Stimulated activated CD8-positive, alpha-beta memory T cell treated with anti-CD3 and anti-CD28 coated beads, Interleukin-2, amount 100 ng/mL, for 48 hours (primary cell): ENCODE measurements around the gene FMNL3.
A peak's percentile ranks its signal among the peaks of the same experiment; 100 is the strongest.

Source experiments
- DNase-seq, 2 donors: peaks; one replicate each; pipeline ENCODE4 v3.0.0-alpha.2; 2020; ENCODE audit warnings: low read depth in 2 of 2

Gene FMNL3

GRCh38 chr12:49678711-49679110 lies 28.5 kb downstream of the FMNL3 start:
- no peak for DNase-seq

DNA sequence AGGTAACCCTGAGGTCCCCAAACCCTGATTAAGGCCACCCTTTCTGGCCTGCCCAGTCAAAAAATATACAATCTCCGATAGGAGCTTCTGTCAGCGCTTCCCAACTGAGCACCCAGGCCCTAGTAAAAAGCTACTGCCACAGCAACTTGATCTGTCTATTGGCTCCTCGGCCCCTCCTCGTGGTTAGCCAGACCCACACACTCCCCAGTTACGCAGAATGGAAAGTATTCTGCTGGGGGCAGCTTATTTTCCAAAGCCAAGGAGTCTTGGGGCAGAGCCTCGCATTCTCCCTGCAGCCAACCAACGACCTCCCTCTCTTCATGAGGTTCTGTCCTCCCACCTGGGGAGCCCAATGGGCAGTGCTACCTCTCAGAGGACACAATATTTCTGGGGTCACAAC lies 32.1 kb downstream of the FMNL3 start:
- no peak for DNase-seq

GRCh38 chr12:49674318-49674981 lies 32.8 kb downstream of the FMNL3 start:
- DNase-seq = no peak

DNA sequence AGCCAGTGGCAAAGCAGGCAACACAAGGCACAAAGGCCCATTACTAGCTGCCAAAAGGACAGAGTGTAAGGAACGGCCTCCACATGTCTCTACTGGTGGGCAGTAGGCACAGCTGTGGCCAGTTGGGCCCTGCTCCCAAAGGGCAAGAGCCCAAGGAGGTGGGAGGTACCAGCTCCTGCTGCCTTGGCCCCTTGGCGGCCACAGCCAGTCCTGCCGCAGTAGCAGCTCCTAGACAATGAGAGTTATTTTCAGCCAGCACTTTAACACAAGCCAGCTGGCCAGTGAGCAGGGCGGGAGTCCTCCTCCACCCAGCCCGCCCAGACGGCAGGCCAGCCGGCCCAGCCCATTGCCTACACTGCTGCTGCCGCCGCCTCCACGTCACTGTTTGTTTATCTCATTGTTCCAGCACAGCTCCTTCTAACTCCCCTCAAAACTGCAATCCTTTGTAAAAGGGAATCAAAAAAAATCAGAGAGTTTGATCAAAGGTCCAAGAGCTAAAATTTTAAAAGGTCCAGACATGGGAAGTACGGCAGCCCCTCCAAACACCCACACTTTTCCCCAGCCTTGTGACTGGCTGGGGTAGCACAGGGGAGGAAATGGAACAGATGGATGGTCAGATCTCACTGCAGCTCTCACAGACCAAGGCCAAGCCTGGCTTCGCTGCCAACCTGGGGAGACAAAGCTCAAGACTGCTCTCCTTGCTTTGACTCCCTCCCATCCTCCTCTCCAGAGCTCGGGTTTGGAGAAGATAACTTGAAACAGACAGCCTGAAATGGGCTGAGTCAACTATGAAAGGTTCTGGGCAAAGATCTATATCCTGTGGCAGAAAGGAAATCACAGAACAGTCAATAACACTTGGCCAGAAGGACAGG lies 33.5 kb downstream of the FMNL3 start:
- DNase-seq = no peak

GRCh38 chr12:49672301-49673217 lies 34.6 kb downstream of the FMNL3 start:
- no peak for DNase-seq

DNA sequence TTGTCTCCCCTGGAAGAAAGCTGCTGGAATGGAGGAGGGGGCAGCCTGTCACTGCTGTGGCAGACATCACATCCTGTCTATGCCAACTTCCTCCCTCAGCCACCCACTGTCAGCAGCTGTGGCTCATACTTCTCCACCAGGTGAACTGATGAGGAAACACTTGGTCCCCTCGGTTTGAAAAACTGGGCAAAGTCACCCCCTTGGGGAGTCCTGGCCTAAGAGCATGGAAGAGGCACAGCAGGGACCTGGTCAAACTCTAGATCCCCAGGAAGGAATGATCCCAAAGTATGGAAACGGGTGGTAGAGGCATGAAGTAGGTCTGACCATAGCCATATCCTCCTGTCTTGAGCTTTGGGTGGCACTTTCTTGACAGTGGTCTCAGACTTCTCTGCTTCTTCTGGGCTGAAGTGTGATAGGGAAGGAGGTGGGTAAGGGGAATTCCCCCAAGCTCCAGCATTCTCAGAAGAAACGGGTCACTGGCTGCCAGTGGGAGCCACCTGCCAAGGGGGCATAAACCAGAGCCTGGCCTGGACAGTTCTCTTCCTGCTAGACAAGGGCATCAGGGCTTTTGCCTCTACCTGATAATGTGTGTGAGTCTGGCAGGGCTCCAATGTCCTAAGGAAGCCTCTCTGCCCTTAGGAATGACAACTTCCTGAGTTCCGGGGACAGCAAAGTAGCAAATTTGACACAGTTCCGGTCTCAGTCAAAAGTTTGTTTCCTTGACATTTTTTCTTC lies 36.0 kb downstream of the FMNL3 start:
- peak in 1 of 2 donors; percentile 32 for DNase-seq

DNA sequence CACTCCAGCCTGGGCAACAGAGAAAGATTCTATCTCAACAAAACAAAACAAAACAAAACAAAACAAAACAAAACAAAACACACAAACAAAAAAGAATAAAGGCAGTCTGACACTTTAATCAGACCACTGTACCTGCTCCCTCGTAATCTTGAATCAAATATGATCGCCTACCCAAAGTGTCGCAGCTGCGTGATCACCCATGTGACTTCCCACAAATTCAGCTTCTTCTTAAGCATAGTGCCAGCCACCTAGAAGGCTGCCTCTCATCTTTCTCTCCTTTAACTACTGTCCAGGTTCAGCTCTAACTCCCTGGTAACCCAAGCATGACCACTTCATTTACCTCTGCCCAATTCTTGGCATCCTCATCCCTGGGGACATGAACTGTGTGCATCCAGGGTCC lies 37.4 kb downstream of the FMNL3 start:
- DNase-seq = no peak

DNA sequence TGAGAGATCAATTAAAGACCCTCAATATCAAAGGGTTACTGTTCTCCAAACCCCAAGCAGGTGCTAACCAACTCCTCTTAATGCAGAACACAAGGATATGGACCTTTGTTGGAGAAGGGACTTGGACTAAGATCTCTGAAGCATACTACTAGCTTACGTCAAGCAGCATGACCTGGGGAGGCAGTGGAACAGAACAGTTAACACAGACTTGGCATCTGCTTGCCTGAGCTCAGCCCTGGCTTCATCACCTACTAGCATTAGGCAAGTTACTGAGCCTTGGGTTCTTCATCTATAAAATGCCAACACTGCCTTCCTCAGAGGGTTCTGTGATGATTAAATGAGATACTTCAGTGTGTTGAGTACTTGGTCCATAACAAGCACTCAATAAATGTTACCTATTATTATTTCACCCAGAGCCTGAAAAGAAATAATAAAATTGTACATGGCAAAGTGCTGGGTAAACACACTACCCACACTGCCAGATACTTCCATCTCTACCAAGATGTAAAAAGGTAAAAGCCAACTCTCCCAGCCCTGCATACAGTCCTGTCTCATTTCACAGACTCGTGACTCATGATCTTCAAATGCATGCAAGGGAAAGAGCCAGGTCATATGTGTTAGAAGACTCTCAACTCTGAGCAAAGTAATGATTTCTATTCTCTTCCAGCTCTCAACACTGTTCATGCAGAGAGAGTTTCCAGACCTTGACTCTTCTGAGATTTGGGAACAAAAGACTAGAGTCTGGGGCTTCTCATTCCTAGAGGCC lies 39.7 kb downstream of the FMNL3 start:
- no peak for DNase-seq

GRCh38 chr12:49666176-49666575 lies 41.0 kb downstream of the FMNL3 start:
- DNase-seq = no peak

DNA sequence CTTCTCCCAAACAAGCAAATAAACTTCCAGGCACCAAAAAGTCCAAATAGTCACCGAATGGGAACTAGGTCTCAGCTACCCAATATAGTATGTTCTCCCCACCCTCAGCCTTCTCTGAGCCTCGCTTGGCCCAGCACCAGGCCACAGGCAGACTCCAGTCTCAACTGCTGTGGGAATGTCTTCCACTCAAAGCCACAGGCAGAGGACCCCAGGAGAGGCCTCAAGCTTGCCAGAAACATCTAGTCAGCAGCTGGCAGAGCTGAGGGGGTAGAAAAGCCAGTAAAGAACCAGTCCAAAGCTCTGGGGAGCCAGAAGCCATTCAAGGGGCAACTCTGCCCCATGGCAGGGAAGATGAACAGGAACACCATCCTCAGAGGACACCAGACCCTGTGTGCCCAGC lies 41.8 kb downstream of the FMNL3 start:
- DNase-seq = no peak

DNA sequence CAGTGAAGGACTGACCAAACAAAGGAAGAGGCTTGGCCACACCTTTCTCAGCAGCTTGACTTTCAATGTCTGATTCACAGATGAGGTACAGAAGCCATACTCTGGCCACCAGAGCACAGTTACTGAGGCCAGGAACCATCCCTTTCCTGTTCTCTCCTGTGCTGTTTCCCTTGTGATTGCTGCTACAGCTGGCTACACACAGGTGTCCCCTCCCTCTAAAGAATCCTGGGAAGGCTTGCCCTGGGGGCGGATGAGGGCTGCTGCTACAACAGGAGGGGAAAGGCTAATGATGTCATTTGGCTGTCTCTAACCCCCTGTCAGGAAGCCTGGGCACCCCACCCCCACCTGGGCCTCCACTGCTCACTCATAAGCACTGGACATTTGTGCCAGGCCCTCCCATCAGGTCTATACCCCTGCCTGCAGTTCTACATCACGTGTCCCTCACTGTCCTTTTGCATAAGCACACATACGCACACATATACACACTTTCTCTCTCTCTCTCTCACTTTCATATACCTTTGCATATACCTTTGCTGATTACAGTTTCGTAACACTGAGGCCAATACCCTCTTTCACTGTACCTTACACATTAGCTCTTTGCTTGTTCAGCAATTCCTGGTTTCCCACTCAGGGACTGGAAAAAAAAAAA lies 42.5 kb downstream of the FMNL3 start:
- no peak for DNase-seq

- DNase-seq = no peak
Measured at GRCh38 chr12:49664167-49664566, 43.0 kb downstream of the FMNL3 start.

DNA sequence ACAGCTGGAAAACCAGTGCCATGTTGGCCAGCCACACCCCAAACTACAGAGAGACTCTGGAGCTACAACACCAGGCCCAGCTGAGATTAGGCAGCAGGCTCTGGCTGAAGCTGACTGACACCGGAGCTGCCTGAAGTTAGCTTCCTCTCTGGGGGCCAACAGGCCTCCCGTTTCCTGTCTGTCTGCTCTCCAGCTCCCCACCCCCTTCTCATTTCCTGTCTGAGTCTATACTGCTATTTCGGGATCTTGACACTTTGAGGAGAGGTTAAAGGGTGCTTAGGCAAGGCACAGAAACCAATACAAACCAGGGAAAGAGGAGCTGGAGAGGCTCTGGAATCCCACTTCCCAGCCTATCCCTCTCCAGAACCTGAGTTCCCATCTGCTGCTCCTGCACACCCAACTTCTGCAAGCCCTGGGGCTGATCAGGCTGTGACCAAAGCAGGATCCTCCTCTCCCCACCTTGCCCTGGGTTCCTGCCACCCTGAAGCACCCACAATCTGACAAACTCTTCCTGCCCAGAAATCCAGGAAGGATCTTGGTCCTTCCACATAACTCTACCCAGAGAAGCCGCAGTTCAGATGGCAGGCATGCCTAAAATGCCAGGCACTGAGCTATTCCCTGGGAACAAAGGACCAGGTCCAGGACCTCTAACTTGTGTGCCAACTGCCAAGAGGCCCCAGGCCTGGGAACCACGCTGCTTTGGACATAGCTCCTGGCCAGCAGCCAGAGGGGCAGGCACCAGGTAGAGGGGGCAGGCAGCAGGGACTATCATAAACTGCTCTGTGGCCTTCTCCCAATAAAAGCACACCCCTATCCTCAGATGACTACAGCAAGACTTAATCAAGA lies 44.0 kb downstream of the FMNL3 start:
- DNase-seq = peak; percentile 48 to 57

GRCh38 chr12:49661746-49662145 lies 45.5 kb downstream of the FMNL3 start:
- DNase-seq = no peak

DNA sequence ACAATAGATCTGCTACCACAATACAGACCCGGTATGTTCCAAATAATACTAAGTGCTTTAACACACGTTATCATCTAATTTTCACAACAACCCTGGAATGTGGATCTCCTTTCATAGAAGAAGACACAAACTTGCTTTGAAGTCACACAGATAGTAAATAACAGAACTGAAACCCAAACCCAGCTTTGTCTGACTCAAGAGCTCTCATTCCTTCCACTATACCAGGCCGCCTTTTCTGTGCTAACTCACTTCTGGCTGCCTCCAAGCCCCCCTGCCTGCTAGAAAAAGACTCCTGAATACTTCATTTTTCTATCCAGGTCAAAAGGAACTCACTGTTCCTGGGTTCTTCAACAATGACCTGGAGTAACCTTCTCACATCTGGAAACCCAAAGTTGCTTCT lies 46.0 kb downstream of the FMNL3 start:
- no peak for DNase-seq

DNA sequence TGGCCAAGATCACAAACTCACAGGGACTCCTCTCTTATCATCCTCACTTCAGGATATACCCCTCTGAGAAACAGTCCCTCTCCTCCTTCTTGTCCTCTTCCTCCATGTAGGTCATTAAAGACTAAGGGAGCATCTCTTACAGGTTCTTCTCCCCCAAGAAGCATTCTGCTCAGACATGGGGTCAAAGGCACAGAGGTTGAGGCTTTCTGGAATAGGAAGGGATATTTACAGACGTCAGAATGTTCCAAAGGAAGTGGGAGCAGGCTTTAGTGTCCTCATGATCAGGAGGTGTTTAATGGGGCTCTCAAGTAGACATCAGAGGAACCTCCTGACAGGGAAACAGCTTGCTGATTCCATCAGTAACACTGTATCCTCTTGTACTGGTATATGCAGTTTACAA lies 47.5 kb downstream of the FMNL3 start:
- DNase-seq = no peak

DNA sequence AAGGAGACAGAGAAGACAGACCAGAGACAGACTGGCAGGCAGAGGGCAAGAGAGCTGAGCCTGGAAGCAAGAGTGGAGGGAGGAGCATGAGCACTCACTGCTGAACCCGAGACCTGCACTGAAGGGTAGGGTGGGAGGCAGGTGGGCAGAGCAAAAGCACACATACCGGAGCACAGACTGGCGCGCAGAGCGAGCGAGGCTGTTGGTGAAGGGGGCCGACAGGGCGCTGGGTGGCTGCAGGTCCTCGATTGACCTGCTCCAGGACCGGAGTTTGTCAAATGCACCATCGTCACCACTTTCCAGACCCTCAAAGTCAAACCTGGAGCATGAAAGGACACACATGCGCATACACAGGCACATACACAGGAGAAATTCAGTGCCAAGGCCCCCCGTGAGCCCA lies 48.9 kb downstream of the FMNL3 start:
- no peak for DNase-seq

DNA sequence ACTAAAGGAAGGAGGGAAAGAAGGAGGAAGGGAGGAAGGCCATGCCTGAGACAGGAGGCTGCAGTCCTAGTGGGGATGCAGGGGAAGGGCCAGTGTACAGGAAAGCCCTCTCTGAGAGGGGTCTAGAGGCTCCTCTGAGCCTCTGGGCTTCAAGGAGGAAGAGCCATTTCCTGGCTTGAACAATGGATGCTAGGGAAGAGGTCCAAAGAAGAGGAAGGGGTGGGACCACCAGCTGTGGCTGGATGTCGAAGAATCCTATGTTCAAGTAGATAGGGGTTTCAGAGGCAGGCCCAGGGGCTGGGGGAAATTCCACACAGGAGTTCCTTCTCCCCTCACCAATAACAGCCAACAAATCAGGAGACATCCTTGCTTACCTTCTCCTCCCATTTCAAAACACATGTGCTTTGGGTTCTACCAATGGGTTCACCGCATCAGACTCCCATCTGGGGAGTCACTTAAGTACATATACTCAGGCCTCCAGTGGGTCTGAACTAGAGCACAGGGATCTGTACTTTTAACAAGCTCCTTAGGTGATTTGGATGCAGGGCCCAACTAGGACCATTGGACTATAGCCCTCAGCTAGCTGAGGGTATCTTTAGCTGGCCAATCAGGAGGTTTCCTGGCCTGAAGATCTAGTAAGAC lies 51.5 kb downstream of the FMNL3 start:
- DNase-seq = no peak

GRCh38 chr12:49654715-49655114 lies 52.5 kb downstream of the FMNL3 start:
- DNase-seq = no peak
